Keratinocyte (primary cell): ENCODE data around the gene ZNF488.

ENCODE experiments used
- EZH2 ChIP-seq: IDR thresholded peaks from one replicate; pipeline ENCODE4 v1.6.1; 2012; ENCODE audit warnings: inconsistent platforms, mild to moderate bottlenecking, low read length, moderate library complexity
- TF ChIP-seq, protein P1 (sequence below), 3 experiments: IDR thresholded peaks in 1 of 3; conservative IDR thresholded peaks in 1 of 3; optimal IDR thresholded peaks in 1 of 3; 2 replicates in 2 of 3; 3 replicates in 1 of 3; pipeline versions ENCODE3 to v1.5.1; 2011; ENCODE audit warnings: low read length in 3 of 3, mild to moderate bottlenecking in 3 of 3, moderate library complexity in 2 of 3, control low read depth in 1 of 3, inconsistent platforms in 1 of 3; ENCODE audit not compliant: insufficient read depth in 2 of 3; ENCODE audit errors: extremely low read depth in 1 of 3

DNA sequence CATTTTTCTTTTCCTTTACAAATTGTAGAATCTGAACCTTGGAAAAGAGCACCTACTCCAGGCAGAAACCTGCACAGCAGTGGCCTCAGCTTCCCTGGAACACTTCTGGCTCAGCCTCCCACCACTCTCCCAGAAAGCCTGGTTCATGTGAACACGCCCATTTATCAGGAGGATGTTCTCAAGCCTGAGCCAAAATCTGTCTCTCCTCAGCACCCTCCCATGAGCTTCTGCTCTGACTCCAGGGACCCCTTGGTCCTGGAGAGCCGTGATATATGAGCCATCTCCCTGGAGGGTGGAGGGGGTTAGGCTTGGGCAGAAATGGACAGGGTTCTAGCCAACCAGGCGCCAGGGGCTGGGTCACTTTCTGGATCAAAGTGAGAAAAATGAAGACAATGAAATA lies 51.7 kb downstream of the ZNF488 start:
- TF ChIP-seq, protein P1, sequence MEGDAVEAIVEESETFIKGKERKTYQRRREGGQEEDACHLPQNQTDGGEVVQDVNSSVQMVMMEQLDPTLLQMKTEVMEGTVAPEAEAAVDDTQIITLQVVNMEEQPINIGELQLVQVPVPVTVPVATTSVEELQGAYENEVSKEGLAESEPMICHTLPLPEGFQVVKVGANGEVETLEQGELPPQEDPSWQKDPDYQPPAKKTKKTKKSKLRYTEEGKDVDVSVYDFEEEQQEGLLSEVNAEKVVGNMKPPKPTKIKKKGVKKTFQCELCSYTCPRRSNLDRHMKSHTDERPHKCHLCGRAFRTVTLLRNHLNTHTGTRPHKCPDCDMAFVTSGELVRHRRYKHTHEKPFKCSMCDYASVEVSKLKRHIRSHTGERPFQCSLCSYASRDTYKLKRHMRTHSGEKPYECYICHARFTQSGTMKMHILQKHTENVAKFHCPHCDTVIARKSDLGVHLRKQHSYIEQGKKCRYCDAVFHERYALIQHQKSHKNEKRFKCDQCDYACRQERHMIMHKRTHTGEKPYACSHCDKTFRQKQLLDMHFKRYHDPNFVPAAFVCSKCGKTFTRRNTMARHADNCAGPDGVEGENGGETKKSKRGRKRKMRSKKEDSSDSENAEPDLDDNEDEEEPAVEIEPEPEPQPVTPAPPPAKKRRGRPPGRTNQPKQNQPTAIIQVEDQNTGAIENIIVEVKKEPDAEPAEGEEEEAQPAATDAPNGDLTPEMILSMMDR (optimal IDR thresholded peaks at IDR 0.05 in 1 of 3, IDR thresholded peaks at IDR 0.05 in 1 of 3, conservative IDR thresholded peaks at IDR 0.05 in 1 of 3; ENCODE audit: extremely low read depth in 1 of 3, insufficient read depth in 2 of 3, low read length in 3 of 3) = no peak
- no peak for TF ChIP-seq EZH2
